GM20431 (cell line): ENCODE measurements around the gene VPS37B.

Source experiments
- in situ Hi-C: fragments of 300-500 bp; cut with MseI, MboI; formaldehyde crosslinking; loops from one replicate; pipeline ENCODE4 v1.15.0; 2020; ENCODE audit warnings: low sequenced_read_pairs; ENCODE audit not compliant: unreplicated experiment

Gene VPS37B

GRCh38 chr12:122855928-122856831, 39.7 kb downstream of the VPS37B start:
- in situ Hi-C loops = loop anchor here (5.0 kb wide), 1 partner anchor 96 kb away; no protein-coding TSS in a partner anchor

- in situ Hi-C loops = loop anchor here (5.0 kb wide), 1 partner anchor 97 kb away; no protein-coding TSS in a partner anchor
Measured at GRCh38 chr12:122855071-122855829, 40.7 kb downstream of the VPS37B start.

GRCh38 chr12:122854554-122854953, 41.4 kb downstream of the VPS37B start:
- in situ Hi-C loops = no loop called here

- in situ Hi-C loops = no loop called here
Measured at GRCh38 chr12:122853582-122854245, 42.2 kb downstream of the VPS37B start.

GRCh38 chr12:122852336-122853275, 43.3 kb downstream of the VPS37B start:
- in situ Hi-C loops = no loop called here

GRCh38 chr12:122851820-122852219, 44.1 kb downstream of the VPS37B start:
- in situ Hi-C loops = no loop called here

GRCh38 chr12:122850695-122851350, 45.1 kb downstream of the VPS37B start:
- in situ Hi-C loops = no loop called here

GRCh38 chr12:122850048-122850445, 45.9 kb downstream of the VPS37B start:
- in situ Hi-C loops = no loop called here

GRCh38 chr12:122849352-122850047, 46.4 kb downstream of the VPS37B start:
- in situ Hi-C loops = no loop called here

GRCh38 chr12:122848471-122849351, 47.2 kb downstream of the VPS37B start:
- in situ Hi-C loops = no loop called here

GRCh38 chr12:122847921-122848421, 48.0 kb downstream of the VPS37B start:
- in situ Hi-C loops = no loop called here

GRCh38 chr12:122847516-122847836, 48.4 kb downstream of the VPS37B start:
- in situ Hi-C loops = no loop called here

GRCh38 chr12:122846622-122847515, 49.1 kb downstream of the VPS37B start:
- in situ Hi-C loops = no loop called here

- in situ Hi-C loops = no loop called here
Measured at GRCh38 chr12:122845865-122846621, 49.9 kb downstream of the VPS37B start.

- in situ Hi-C loops = no loop called here
Measured at GRCh38 chr12:122845041-122845864, 50.7 kb downstream of the VPS37B start.
